Activated T-cell treated with anti-CD3 and anti-CD28 coated beads for 24 hours (primary cell): ENCODE results near the gene IFTAP.

ENCODE experiments used
- DNase-seq: peaks from one replicate; pipeline ENCODE4 v3.0.0-alpha.2; 2020; ENCODE audit warnings: low read depth

IFTAP gene

GRCh38 chr11:36598051-36598450 is 3.7 kb downstream of the IFTAP start, which contains the start of gene RAG2:
TSS of gene RAG2 (minus strand) at chr11:36598236. CDS start at chr11:36594168, 4,068 bp downstream.
- no peak for DNase-seq

- DNase-seq = no peak
These were observed 5.9 kb downstream of the IFTAP start for GRCh38 chr11:36600180-36600579.

DNA sequence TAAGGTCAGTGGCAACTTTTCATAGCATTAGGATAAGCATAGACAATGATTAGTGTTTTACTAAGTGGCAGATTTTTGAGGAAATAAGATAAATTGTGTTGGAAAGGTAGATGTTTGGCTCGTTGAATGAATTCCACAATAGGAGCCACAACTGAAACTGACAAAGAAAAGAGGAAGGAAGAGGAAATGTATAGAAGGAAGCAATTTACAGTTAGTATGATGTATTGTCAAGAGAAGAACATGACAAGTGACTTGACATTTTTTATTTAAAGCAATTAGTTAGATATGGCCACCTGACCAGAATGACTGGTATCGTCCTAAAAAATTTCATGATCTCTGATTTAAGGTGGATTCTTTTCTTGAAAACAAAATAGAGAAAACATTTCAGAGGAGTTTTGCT is 6.9 kb downstream of the IFTAP start:
- no peak for DNase-seq

GRCh38 chr11:36602135-36602534 is 7.8 kb downstream of the IFTAP start:
- no peak for DNase-seq

GRCh38 chr11:36605221-36606216 is 11.2 kb downstream of the IFTAP start:
- DNase-seq = no peak

- DNase-seq = no peak
These were observed 14.3 kb downstream of the IFTAP start for GRCh38 chr11:36608491-36609199.

DNA sequence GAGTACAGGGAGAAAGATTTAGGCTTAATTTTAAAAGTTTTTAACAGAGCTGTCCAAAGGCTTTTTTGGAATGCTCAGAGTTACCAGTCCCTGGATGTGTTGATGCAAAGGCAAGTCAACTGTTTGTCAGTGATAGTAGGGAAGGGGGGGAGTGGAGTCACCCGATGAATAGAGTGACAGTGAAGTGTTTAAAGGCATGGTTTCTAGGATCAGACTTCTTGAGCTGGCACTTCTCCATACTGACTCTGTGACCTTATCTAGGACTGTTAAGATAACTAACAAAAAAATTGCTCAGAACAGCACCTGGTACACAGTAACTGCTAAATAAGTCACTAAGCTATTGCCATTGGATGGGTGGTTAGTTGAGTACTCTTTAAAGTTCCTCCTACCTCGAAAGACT is 15.1 kb downstream of the IFTAP start:
- DNase-seq = no peak

DNA sequence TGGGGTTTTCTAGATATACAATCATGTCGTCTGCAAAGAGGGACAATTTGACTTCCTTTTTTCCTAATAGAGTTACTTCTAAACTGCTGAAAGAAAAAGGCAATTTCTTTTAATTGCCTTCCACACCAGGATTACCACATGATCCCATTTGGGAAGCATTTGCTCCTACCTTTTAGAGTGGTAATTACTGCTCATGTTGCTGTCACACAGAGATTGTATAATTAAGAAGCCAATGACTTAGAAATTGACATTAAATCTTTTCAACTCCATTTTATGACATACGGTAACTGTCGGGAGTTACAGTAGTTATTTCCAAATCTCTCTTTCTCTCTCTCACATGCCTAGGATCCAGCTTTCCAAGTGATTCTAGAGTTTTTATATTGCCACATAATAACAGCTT is 21.5 kb downstream of the IFTAP start:
- no peak for DNase-seq

DNA sequence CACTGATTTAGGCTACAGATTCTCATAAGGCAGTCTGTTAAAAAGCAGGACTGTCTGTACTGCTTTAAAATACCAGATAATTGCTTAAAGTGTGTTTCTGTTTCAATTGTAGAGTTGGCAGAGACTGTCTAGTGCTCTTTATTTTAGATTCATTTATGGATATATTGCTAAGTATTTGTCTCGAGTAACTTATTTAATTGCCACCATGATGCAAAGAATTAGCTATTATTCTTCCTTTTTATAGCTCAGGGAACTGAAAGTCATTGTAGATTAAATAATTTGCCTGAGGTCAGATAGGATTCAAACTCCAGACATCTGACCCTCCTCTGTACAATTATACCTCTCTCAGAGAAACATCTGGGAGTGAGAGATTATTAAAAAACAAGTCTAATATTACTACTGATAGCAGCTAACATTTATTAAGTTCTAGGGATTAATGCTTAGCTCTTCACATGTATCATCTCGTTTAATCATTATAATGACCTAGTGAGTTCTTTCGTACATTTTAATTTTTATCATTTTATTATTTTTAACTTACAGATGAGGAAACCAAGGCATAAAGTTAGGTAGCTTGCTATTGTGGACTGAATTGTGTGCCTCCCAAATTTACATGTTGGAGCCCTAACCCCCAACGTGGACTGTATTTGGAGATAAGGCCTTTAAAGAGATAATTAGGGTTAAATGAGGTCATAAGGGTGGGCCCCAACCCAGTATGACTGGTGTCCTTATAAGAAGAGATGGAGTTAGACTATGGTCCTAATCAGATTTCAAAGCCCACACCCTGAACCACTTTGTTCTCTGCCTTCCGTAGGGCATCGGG is 23.5 kb downstream of the IFTAP start:
- DNase-seq = no peak

DNA sequence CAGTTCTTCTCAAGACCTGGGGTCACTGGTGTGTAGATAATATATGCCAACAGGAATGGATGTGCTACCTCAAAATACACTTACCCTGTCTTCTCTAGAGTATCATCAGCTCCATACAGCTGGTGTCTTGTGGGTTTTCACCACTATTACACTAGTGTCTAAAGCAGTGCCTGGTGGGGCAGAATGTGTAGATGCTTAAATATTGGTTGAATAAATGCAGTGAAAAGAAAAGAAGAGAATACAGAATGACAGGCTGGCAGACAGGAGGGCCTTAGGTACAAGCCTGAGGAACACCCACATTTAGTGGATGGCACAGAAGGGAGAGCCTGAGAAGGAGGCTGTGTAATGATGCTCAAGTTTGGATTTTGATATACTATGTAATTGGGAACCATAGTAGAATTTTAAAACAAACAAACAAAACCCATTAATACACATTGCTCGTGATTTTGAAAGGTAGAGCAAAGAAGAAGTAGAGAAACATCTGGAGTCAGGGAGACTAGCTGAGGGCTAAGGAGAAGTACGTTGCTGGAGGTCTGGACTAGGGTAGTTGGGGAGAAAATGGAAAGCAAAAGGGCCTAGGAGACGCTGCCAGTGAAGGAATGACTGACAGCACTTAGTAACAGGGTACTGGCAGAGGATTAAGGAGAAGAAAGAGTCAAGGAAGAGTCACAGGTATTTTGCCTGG is 24.2 kb downstream of the IFTAP start:
- no peak for DNase-seq

DNA sequence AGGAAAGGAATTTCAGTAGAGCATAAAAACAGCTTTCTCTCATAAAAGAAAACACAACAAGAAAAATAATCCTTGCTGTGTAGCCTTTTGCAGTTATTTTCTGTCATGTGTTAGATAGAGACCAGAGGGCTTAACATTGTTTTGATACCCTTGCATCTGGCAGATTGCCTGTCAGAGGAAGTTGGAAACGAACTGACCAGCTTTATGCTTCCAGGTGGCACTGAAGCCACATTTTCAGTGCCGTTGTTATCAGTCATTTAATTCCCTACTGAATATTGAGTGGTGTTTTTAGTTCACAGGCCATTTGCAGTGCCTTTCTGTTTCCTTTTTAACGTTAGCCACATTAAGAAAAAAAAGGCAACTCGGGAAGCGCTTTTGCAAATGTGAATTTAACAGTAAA is 25.2 kb downstream of the IFTAP start:
- DNase-seq = no peak

DNA sequence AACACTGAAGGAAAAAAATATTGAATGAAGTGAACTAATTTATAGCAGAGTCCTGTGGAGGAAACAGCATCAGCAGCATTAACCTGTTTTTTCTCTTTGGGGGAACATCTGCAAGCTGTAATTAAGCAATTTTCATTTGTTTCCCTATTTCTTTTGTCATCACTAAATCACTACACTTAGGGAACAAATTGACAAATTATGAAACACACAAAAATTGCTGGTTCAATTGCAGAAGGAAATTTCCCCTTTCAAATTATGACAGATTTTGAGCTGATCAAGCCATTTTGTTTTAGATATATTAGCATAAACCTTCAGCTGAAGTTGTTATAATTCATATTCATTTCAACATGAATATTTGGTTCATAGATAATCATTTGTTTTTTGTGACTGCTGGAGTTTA is 25.9 kb downstream of the IFTAP start:
- no peak for DNase-seq

DNA sequence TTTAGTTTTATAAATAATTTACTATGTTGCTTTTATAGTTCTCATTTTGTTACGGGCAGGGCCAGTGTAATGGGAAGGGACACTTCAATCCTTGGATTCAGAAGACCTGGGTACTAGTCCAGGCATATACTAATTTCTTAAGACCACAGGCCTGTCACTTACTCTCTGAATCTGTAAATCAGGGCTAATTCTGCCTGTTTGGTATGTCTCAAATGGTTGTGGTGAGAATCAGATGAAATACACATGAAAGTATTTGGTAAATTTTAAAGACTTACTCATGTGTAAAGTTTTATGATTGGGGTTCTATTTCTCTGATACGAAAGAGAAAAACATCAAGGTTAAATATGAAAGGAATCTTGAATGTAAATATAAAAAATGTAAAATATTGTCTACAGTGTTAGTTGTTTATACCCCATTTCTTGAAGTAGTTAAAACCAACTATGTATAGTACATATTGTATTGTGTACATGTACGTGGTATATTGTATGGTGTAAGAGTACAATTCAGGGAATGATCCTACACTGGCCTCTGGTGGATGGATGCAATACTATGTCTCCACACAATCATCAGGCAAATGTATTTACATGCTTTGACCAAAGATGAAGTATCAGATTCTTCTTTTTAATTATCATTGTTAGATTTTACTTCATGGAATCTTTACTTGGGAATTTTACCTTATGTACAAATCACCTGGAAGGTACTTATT is 28.3 kb downstream of the IFTAP start:
- DNase-seq = no peak

- no peak for DNase-seq
These were observed 29.2 kb downstream of the IFTAP start for GRCh38 chr11:36623494-36623893.

DNA sequence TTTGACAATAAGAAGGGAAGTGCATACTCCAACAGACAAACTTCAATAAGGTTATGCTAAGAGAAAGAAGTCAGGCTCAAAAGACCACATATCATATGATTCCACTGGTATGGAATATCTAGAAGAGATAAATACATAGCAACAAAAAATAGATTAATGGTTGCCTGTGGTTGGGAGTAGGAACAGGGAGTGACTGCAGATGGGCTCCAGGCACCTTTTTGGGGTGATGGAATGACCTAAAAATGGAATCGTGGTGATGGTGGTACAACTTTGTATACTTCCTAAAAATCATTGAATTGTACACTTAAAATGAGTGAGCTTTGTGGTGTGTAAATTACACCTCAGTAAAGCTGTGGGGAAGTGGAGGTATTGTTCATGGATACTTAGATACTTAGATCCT is 32.7 kb downstream of the IFTAP start:
- no peak for DNase-seq

DNA sequence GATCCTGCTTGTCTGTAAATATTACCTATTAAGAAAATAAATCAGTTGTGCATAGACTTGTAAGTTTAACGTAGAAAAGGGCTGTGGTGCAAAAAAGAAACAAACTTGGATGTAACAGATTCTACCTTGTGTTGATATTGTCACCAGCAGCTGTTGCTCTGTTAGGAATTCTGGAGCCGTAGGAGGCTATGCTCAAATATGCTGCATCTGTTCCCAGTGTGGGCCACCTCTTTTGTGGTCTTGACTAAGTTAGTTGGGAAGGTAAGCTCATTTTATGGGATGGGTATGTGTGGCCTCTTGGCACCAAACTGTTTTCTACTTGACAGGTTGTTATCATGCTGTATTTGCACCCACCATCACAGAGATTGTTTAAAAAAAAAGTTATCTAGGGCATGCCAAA is 33.2 kb downstream of the IFTAP start:
- DNase-seq = no peak

GRCh38 chr11:36628141-36628540 is 33.8 kb downstream of the IFTAP start:
- no peak for DNase-seq

DNA sequence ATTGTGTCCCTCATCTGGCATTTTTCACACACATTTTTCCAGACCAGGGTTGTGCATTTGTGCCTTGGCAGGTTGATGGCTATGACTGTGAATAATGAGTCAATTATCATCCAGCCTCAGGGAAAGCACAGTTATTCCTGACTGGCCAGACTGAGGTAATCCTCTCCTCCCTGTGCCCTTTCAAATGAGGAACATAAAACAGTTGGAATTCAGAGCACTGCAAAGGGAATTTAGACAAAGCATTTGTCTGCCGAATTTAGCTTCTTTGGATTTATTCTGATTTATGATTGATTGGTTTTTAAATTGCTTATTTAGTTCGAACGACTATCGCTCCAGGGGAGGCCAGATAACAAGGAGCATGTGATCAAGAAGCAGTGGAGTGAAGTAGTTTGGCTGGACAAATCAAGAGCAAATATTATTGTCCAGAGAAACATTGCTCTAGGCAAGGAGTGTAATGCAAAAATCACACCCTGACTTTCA is 34.5 kb downstream of the IFTAP start:
- DNase-seq = no peak

DNA sequence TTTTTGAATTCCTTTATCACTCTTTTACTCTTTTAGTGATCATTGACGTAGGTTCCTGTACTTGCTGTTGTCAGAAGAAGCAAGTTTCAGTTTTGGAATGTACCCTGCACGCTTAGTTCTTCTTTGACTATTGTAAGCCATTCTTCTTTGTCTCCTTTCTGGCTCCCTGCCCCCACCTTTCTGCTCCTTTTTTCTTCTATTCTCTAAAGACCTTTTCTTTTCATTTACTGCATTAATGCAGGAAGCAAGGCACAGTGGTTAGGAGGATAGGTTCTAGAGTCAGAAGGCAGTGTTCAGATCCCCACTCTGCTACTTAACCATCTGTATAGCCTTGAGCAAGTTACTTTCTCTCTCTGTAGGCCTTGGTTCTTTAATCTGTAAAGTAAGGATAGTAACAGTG is 37.5 kb downstream of the IFTAP start:
- DNase-seq = no peak

GRCh38 chr11:36635066-36635862 is 41.0 kb downstream of the IFTAP start:
- no peak for DNase-seq
